HPDE6-E6E7 (cell line): Measurements from ENCODE around the gene GNMT.

Experiments used
- DNase-seq: peaks from one replicate; pipeline ENCODE4 v3.0.0; 2011; ENCODE audit warnings: missing footprints; ENCODE audit errors: extremely low spot score

The GNMT gene

DNA sequence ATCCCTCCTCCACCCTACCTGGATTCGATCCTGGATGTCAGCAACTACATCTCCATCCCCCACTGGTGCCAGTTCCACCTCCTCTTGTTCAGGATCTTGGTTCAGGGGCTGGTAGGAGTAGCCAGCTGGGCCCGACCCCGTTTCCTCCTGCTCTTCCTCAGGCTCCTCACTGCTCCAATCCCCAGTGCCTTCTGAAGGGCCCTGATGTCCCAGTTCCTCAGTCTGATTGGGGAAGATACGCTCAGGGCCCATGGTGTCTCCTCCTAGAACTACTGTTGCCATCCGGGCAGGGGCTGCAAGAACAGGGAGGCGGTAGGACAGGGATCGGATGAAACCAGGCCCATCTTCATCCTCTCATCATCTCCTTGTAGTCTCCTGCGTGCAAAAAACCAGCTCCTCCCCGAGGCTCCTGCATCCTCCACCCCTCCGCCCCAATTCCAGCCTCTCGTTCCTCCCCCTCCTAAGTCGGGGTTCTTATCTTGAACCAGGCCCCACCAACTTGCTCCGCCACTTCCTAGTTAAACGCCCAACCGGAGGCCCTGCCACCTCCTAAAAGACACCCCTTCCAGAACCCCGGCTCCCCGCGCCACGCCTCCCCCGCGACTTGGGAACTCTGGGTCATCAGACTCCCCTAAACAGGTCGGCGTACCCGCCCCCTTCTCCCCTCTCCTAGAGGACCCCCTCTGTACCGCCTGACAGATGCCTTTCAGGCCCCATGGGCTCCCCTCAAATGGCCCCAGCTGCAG, 52.7 kb downstream of the GNMT start:
- DNase-seq = no peak
